HG03139 (cell line): Measurements from ENCODE around the gene LRRC7.

Source experiments
- ATAC-seq: cut with Tn5 transposase; IDR thresholded peaks from one replicate; pipeline ENCODE4 v1.9.1; 2021; ENCODE audit not compliant: unreplicated experiment

LRRC7 gene

GRCh38 chr1:69587391-69587790 lies 19.7 kb downstream of the LRRC7 start:
- no peak for ATAC-seq

GRCh38 chr1:69589799-69590198 lies 22.1 kb downstream of the LRRC7 start:
- ATAC-seq: no peak

GRCh38 chr1:69592341-69592740 lies 24.6 kb downstream of the LRRC7 start:
- no peak for ATAC-seq

- ATAC-seq: no peak
Measured at GRCh38 chr1:69595486-69595885, 27.8 kb downstream of the LRRC7 start.

GRCh38 chr1:69611316-69611715 lies 43.6 kb downstream of the LRRC7 start:
- no peak for ATAC-seq

GRCh38 chr1:69613414-69613813 lies 45.7 kb downstream of the LRRC7 start:
- ATAC-seq: no peak

- no peak for ATAC-seq
Measured at GRCh38 chr1:69638673-69639072, 71.0 kb downstream of the LRRC7 start.

GRCh38 chr1:69639159-69639558 lies 71.4 kb downstream of the LRRC7 start:
- no peak for ATAC-seq

GRCh38 chr1:69643266-69643665 lies 75.5 kb downstream of the LRRC7 start:
- no peak for ATAC-seq

GRCh38 chr1:69645477-69645876 lies 77.8 kb downstream of the LRRC7 start:
- no peak for ATAC-seq

GRCh38 chr1:69648486-69648885 lies 80.8 kb downstream of the LRRC7 start:
- no peak for ATAC-seq

- no peak for ATAC-seq
Measured at GRCh38 chr1:69649383-69649990, 81.8 kb downstream of the LRRC7 start.

GRCh38 chr1:69650779-69651178 lies 83.1 kb downstream of the LRRC7 start:
- no peak for ATAC-seq

- ATAC-seq: no peak
Measured at GRCh38 chr1:69651656-69652055, 83.9 kb downstream of the LRRC7 start.

- ATAC-seq: no peak
Measured at GRCh38 chr1:69657971-69658370, 90.2 kb downstream of the LRRC7 start.

GRCh38 chr1:69661686-69662085 lies 94.0 kb downstream of the LRRC7 start:
- no peak for ATAC-seq

GRCh38 chr1:69662321-69662720 lies 94.6 kb downstream of the LRRC7 start:
- no peak for ATAC-seq

GRCh38 chr1:69671363-69672010 lies 103.8 kb downstream of the LRRC7 start:
- no peak for ATAC-seq

- no peak for ATAC-seq
Measured at GRCh38 chr1:69673321-69673720, 105.6 kb downstream of the LRRC7 start.

GRCh38 chr1:69679965-69680364 lies 112.2 kb downstream of the LRRC7 start:
- no peak for ATAC-seq

- ATAC-seq: no peak
Measured at GRCh38 chr1:69686367-69686984, 118.8 kb downstream of the LRRC7 start.

GRCh38 chr1:69688193-69688592 lies 120.5 kb downstream of the LRRC7 start:
- ATAC-seq: no peak

GRCh38 chr1:69691179-69691578 lies 123.5 kb downstream of the LRRC7 start:
- no peak for ATAC-seq
